GM19099 (cell line): ENCODE measurements around the gene IGSF10.

Experiments
- POLR2A ChIP-seq: IDR thresholded peaks from 3 replicates; pipeline ENCODE4 v1.6.1; 2011; ENCODE audit warnings: low read depth; ENCODE audit not compliant: insufficient read length; ENCODE audit errors: extremely low read depth

IGSF10 gene, protein sequence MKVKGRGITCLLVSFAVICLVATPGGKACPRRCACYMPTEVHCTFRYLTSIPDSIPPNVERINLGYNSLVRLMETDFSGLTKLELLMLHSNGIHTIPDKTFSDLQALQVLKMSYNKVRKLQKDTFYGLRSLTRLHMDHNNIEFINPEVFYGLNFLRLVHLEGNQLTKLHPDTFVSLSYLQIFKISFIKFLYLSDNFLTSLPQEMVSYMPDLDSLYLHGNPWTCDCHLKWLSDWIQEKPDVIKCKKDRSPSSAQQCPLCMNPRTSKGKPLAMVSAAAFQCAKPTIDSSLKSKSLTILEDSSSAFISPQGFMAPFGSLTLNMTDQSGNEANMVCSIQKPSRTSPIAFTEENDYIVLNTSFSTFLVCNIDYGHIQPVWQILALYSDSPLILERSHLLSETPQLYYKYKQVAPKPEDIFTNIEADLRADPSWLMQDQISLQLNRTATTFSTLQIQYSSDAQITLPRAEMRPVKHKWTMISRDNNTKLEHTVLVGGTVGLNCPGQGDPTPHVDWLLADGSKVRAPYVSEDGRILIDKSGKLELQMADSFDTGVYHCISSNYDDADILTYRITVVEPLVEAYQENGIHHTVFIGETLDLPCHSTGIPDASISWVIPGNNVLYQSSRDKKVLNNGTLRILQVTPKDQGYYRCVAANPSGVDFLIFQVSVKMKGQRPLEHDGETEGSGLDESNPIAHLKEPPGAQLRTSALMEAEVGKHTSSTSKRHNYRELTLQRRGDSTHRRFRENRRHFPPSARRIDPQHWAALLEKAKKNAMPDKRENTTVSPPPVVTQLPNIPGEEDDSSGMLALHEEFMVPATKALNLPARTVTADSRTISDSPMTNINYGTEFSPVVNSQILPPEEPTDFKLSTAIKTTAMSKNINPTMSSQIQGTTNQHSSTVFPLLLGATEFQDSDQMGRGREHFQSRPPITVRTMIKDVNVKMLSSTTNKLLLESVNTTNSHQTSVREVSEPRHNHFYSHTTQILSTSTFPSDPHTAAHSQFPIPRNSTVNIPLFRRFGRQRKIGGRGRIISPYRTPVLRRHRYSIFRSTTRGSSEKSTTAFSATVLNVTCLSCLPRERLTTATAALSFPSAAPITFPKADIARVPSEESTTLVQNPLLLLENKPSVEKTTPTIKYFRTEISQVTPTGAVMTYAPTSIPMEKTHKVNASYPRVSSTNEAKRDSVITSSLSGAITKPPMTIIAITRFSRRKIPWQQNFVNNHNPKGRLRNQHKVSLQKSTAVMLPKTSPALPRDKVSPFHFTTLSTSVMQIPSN (N-terminal part only)

DNA sequence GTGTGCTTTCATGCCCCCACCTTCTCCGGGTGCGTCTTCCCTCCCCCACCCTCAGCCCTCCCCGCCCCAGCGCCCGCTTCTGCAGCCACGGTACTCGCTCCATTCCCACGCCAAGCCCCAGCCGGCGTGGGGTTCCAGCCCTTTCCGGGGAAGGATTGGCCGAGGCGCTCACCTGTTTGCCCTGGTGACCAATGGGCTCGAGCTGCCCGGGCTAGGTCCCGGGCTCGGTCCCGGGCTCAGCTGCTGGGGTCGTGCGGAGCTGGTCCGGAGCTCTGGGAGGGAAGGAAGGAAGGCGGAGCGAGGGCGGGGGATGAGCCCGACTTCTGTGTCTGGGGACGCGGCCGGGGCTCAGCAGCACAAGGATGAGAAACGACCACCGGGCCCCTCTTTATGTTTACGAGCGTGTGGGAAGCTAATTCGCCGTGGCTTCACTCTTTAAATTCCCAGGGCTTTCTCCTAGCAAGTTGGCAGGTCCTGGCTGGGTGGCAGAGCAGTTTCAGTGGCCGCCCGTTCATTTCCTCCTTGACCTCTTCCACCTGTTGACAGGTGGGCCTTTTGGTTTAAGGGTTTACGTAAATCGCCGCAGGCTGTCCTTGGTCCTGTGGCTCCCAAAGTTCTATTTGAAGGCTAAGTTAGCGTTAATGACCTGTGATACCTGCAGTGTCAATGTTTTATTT lies at the start of gene IGSF10:
IGSF10 (minus strand) TSS at position 288 of the 677 bp plus-strand sequence. CDS start 2,352 bp downstream, outside the sequence.
- TF ChIP-seq POLR2A: no peak

DNA sequence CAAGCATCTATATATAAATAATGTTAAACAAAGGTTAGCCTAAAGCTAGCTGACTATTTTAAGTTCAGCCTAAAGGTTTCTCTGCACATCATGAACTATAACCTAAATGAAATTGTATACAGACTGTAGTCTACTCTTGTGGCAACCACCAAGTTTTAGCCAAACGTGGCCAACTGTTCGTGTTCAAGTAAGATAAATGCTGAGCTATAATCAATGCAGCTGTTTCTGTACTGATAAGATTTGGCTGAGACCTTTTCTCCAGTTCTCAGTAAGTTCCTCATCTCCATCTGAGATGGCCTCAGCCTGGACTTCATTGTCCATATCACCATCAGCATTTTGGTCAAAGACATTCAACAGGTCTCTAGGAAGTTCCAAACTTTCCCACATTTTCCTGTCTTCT lies 43.7 kb upstream of the IGSF10 start:
- TF ChIP-seq POLR2A: no peak

DNA sequence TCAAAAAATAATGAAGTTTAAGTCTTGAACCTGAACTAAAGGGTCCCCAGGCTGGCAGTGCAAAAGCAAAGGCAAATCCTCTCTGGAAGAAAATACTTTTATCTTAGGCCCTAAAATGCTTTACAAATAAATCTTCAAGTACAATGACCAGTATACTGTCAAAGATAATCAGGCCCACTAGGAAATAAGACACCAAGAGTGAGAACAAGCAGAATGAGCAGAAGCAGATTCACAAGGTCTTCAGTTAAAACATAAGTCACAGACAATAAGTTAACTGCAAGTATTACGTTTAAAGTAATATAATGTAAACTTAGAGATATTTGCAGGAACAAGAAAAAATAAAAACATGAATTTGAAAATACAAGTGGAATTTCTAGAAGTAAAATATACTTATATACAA lies 42.2 kb upstream of the IGSF10 start:
- no peak for TF ChIP-seq POLR2A

DNA sequence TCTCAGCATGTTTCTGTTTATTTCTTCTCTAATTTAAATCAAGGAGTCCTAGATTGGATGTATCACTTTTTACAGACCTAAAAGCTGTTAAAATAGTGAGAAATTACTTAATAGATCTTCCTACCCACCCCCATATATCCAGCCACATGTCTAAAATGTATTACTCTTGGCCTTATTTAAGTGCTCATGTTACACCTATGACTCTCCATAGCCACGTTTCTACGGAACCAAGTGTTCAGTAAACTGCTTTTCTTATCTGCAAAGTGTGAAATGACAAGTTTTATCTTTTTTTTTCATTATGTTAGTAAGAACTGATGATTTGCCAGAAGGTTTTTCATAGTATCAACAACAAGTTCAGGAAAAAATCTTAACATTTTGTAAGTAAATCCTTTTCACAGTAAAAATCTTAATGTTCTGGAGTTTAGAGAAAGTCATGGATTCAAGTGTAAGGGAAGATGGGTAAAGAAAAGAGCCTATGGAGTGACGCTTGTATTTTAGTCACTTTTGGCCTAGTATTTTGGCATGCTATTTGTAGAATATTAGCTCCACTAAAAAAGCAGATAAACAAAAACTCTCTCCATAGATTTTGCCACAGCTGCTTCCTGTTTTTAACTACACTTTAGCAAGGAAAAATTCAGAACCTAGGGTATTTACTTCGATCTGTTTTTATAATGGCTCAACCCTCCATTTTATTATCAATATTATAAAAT lies 41.2 kb upstream of the IGSF10 start:
- TF ChIP-seq POLR2A: no peak

DNA sequence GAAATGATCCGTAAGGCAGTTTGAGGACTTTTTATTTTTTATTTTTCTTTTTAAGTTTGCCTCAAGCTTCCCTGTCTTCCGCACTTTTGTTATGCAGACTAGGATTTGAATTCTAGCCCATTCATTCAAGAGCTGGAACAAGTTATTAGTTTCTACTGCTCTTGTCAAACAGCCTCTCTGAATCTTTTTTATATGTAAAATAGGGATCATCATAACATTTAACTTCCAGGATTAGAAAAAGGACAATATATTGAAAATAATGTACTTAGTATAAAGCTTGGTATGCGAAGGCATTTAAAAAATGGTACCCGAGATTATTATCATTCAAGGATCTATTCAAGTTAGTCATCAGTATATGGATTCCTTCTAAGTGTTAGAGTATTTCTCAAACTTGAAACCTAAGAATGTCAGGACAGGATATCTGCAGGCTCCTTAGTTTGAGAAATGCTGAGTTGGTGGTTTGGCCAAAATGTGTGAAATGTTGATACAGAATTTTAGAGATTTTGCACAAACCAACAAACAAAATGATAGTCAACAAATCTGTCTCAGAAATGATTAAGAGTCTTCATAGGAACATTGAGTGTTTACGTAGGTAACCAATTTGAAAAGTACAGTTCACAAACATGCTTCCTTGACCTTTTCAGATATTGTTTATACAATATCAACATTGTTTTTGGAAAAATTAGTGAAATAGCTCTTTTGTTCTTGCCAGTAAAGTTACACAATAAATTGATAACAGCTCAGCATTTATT lies 40.5 kb upstream of the IGSF10 start:
- TF ChIP-seq POLR2A: no peak

DNA sequence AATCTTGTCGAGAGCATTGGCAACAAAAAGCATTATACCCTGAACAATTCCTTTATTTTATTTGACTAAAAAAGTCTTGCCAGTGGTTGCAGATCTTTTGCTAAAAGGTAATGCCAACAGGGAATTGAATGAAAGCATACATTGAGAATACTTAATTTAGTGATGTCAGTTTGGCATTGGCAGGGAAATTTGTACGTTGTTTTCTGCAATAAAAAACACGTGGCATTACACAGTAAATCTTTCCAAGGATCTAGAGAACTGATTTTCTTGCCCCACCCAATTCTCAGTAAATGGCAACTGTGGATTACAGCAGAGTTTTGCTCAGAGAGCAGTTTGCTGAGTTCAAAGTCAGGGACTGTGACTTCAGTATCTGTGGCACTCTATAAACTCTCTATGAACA lies 38.3 kb upstream of the IGSF10 start:
- TF ChIP-seq POLR2A: no peak

DNA sequence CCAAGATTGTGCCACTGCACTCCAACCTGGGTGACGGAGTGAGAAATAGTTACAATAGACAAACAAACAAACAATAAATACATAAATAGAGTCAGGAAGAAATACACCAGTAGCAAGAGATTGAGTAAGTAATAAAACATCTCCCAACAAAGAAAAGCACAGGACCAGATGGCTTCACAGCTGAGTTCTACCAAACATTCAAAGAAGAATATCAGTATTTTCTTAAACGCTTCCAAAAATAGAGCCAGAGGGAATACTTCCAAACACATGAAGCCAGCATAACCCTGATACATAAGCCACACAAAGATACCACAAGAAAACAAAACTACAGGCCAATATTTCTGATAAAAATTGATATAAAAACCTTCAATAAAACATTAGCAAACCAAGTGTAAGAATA lies 30.7 kb upstream of the IGSF10 start:
- no peak for TF ChIP-seq POLR2A

DNA sequence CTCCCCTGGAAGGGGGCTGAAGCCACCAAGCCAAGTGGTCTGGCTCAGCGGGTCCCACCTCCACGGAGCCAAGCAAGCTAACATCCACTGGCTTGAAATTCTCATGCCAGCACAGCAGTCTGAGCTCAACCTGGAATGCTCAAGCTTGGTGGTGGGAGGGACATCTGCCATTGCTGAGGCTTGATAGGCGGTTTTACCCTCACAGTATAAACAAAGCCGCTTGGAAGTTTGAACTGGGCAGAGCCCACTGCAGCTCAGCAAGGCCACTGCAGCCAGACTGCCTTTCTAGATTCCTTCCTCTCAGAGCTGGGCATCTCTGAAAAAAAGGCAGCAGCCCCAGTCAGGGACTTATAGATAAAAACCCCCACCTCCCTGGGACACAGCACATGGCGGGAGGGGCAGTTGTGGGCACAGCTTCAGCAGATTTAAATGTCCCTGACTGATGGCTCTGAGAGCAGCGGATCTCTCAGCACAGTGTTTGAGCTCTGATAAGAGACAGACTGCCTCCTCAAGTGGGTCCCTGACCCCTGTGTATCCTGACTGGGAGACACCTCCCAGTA lies 23.2 kb upstream of the IGSF10 start:
- TF ChIP-seq POLR2A: no peak

DNA sequence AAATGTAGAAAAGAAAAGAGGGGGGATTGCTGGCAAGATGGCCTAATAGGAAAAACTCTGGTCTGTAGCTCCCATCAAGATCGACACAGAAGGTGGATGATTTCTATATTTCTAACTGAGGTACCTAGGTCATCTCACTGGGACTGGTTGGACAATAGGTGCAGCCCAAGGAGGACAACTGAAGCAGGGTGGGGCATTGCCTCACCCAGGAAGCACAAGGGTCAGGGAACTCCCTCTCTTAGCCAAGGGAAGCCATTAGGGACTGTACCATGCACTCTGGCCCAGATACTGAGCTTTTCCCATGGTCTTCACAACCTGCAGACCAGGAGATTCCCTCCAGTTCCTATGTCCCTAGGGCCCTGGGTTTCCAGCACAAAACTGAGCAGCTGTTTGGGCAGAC lies 22.6 kb upstream of the IGSF10 start:
- no peak for TF ChIP-seq POLR2A

DNA sequence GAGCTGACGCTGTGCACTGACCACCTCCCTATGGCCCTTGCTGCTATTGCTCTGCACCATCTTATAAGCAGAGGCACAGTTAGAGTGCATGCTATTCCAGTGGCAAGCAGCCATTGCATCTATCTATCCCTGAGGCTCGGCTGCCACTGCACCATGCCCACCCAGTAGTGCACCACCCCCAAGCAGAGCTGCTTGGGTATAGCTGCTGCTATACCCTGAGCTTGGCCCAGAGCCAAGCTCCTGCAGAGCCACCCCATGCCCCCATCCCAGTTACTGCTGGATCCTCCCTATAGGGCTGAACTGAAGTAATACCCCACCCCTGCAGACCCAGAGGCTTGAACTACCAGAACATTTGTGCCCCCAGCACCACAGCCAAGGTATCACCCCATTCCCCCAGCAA lies 19.6 kb upstream of the IGSF10 start:
- no peak for TF ChIP-seq POLR2A

DNA sequence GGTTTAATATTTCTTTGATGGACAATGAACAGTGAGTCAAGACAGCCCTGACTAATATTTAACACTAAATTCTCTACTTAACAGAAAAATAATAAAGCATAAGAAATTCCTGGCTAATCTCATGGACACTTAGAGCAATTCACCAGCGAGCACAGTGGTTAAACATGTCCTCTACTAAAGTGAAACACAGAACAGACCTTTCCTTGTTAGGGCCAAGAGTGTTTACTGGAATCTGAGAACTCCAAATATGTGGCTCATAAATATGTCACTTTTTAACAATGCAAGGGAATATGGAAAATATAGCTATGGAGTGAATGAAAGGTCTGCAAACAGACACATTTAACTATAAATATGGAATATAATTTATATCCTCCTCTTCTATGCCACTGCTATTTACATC lies 18.6 kb upstream of the IGSF10 start:
- no peak for TF ChIP-seq POLR2A

DNA sequence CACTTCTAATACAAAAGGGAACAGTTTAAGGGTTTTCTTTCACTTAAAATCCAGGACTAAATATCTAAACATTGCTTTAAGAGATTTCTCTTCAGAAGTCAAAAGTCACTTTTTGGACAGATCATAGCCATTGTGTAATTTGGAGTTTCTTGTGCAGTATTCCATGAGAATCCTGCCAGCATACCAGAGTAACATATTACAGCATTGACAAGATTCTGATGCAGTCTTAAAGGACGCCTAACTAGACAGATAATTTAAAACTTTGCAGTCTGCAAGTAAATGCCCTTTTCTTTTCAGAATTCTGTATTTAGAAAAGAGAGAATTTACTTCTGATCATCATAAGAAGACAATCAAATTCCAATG lies 17.5 kb upstream of the IGSF10 start:
- TF ChIP-seq POLR2A: no peak
